HEK293 (cell line): ENCODE measurements around the gene TTLL12.

Source experiments
- CTCF ChIA-PET: fragments of 350-600 bp; formaldehyde crosslinking; extraction: SDS; loops from one replicate; lab custom pipeline; 2021; ENCODE audit warnings: antibody characterized with exemption; lab: Yijun Ruan, JAX
- POLR2A ChIA-PET: fragments of 300-600 bp; formaldehyde crosslinking; extraction: SDS; loops from one replicate; lab custom pipeline; 2020; ENCODE audit warnings: antibody characterized with exemption, inconsistent platforms; lab: Yijun Ruan, JAX
- H3K27ac ChIP-seq: fragments of 200-500 bp; sonication (Bioruptor generic); 2 replicates; pipeline ENCODE4 v1.5.1; 2014; ENCODE audit warnings: low read depth, low read length, control low read depth, inconsistent platforms; ENCODE audit errors: extremely low read depth
- H3K36me3 ChIP-seq, 2 experiments: fragments of 200-500 bp in 1 of 2; sonication (Bioruptor generic) in 1 of 2; 1 replicate in 1 of 2; 2 replicates in 1 of 2; pipeline ENCODE4 v1.5.1; 2014 to 2017; ENCODE audit warnings: inconsistent platforms in 2 of 2, low read length in 2 of 2; ENCODE audit not compliant: control insufficient read depth in 2 of 2, insufficient read depth in 1 of 2
- H3K4me1 ChIP-seq: fragments of 200-500 bp; sonication (Bioruptor generic); 2 replicates; pipeline ENCODE4 v1.5.1; 2014; ENCODE audit warnings: mild to moderate bottlenecking, low read length, inconsistent platforms; ENCODE audit not compliant: control insufficient read depth, insufficient read depth
- H3K4me3 ChIP-seq: 2 replicates; pipeline ENCODE4 v1.5.1; 2011; ENCODE audit warnings: low read depth, mild to moderate bottlenecking, control low read depth, low read length, moderate library complexity
- H3K9me3 ChIP-seq: fragments of 200-500 bp; sonication (Bioruptor generic); 2 replicates; pipeline ENCODE4 v1.5.1; 2014; ENCODE audit warnings: low read depth, low read length, inconsistent platforms; ENCODE audit not compliant: control insufficient read depth, insufficient read depth
- ATF2 ChIP-seq: fragments of 450-650 bp; formaldehyde crosslinking; IDR thresholded peaks from 2 replicates; pipeline ENCODE4 v1.5.1; 2016; ENCODE audit warnings: missing biosample characterization, missing genetic modification characterization, low read depth
- BCL11B ChIP-seq: fragments of 450-650 bp; formaldehyde crosslinking; IDR thresholded peaks from 2 replicates; pipeline ENCODE4 v1.5.1; 2016; ENCODE audit warnings: low read depth, missing biosample characterization, missing genetic modification characterization
- EGR2 ChIP-seq: fragments of 450-650 bp; formaldehyde crosslinking; IDR thresholded peaks from 2 replicates; pipeline ENCODE4 v1.5.1; 2016; ENCODE audit warnings: low read depth, missing biosample characterization, missing genetic modification characterization
- FEZF1 ChIP-seq: fragments of 450-650 bp; formaldehyde crosslinking; IDR thresholded peaks from 2 replicates; pipeline ENCODE4 v1.5.1; 2016; ENCODE audit warnings: missing biosample characterization, missing genetic modification characterization
- PRDM10 ChIP-seq: fragments of 450-650 bp; formaldehyde crosslinking; IDR thresholded peaks from 2 replicates; pipeline ENCODE4 v1.5.1; 2016; ENCODE audit warnings: missing biosample characterization, missing genetic modification characterization
- SETDB1 ChIP-seq: IDR thresholded peaks from one replicate; pipeline ENCODE4 v1.6.1; 2017; ENCODE audit warnings: mild to moderate bottlenecking, low read length, moderate library complexity, mixed read lengths; ENCODE audit not compliant: insufficient read length
- SP7 ChIP-seq: fragments of 450-650 bp; formaldehyde crosslinking; IDR thresholded peaks from 2 replicates; pipeline ENCODE4 v1.5.1; 2016; ENCODE audit warnings: missing biosample characterization, missing genetic modification characterization
- ZFP69B ChIP-seq: fragments of 450-650 bp; formaldehyde crosslinking; IDR thresholded peaks from 2 replicates; pipeline ENCODE4 v1.5.1; 2016; ENCODE audit warnings: missing biosample characterization, missing genetic modification characterization
- ZNF132 ChIP-seq: fragments of 450-650 bp; formaldehyde crosslinking; IDR thresholded peaks from 2 replicates; pipeline ENCODE4 v1.5.1; 2017; ENCODE audit warnings: missing biosample characterization, missing genetic modification characterization, borderline replicate concordance
- ZNF157 ChIP-seq: fragments of 450-650 bp; formaldehyde crosslinking; IDR thresholded peaks from 2 replicates; pipeline ENCODE4 v1.5.1; 2016; ENCODE audit warnings: missing biosample characterization, missing genetic modification characterization
- ZNF214 ChIP-seq: fragments of 450-650 bp; formaldehyde crosslinking; IDR thresholded peaks from 2 replicates; pipeline ENCODE4 v1.5.1; 2017; ENCODE audit warnings: missing biosample characterization, mild to moderate bottlenecking, missing genetic modification characterization, borderline replicate concordance
- ZNF341 ChIP-seq: fragments of 450-650 bp; formaldehyde crosslinking; IDR thresholded peaks from 2 replicates; pipeline ENCODE4; 2016; ENCODE audit warnings: low read depth, missing biosample characterization, missing genetic modification characterization
- ZNF433 ChIP-seq: fragments of 450-650 bp; formaldehyde crosslinking; IDR thresholded peaks from 2 replicates; pipeline ENCODE4 v1.5.1; 2016; ENCODE audit warnings: missing biosample characterization, missing genetic modification characterization, low read depth
- ZNF513 ChIP-seq: fragments of 450-650 bp; IDR thresholded peaks from 2 replicates; pipeline ENCODE4 v1.5.1; 2018; ENCODE audit warnings: missing biosample characterization, missing genetic modification characterization
- ZNF514 ChIP-seq: fragments of 450-650 bp; formaldehyde crosslinking; IDR thresholded peaks from 2 replicates; pipeline ENCODE4 v1.5.1; 2016; ENCODE audit warnings: missing biosample characterization, missing genetic modification characterization
- ZNF623 ChIP-seq: fragments of 450-650 bp; formaldehyde crosslinking; IDR thresholded peaks from 2 replicates; pipeline ENCODE4 v1.5.1; 2016; ENCODE audit warnings: missing biosample characterization, missing genetic modification characterization
- ZNF654 ChIP-seq: fragments of 450-650 bp; formaldehyde crosslinking; IDR thresholded peaks from 2 replicates; pipeline ENCODE4 v1.5.1; 2016; ENCODE audit warnings: low read depth, missing biosample characterization, missing genetic modification characterization
- ZNF660 ChIP-seq: fragments of 450-650 bp; IDR thresholded peaks from 2 replicates; pipeline ENCODE4 v1.5.1; 2018; ENCODE audit warnings: missing biosample characterization, mild to moderate bottlenecking, missing genetic modification characterization
- ZNF677 ChIP-seq: fragments of 450-650 bp; IDR thresholded peaks from 2 replicates; pipeline ENCODE4 v1.5.0; 2018; ENCODE audit warnings: missing biosample characterization, mild to moderate bottlenecking, missing genetic modification characterization, moderate library complexity
- ZNF692 ChIP-seq: fragments of 450-650 bp; formaldehyde crosslinking; IDR thresholded peaks from 2 replicates; pipeline ENCODE4 v1.5.1; 2016; ENCODE audit warnings: missing biosample characterization, missing genetic modification characterization
- ZNF704 ChIP-seq: fragments of 450-650 bp; formaldehyde crosslinking; IDR thresholded peaks from 2 replicates; pipeline ENCODE4 v1.5.1; 2016; ENCODE audit warnings: missing biosample characterization, missing genetic modification characterization
- ZNF791 ChIP-seq: fragments of 450-650 bp; formaldehyde crosslinking; IDR thresholded peaks from 2 replicates; pipeline ENCODE4 v1.5.1; 2016; ENCODE audit warnings: missing biosample characterization, missing genetic modification characterization
- ZNF792 ChIP-seq: fragments of 450-650 bp; formaldehyde crosslinking; IDR thresholded peaks from 2 replicates; pipeline ENCODE4 v1.5.1; 2016; ENCODE audit warnings: missing biosample characterization, missing genetic modification characterization
- ZNF837 ChIP-seq: fragments of 450-650 bp; formaldehyde crosslinking; IDR thresholded peaks from 2 replicates; pipeline ENCODE4 v1.5.1; 2016; ENCODE audit warnings: missing biosample characterization, missing genetic modification characterization

Gene TTLL12

GRCh38 chr22:43186272-43187170 lies at the start of gene TTLL12 (continued):
- no peak for TF ChIP-seq ZNF513 (tag by site-specific recombination)
- peak; percentile 46; the same call in 1 of the 2 replicates for TF ChIP-seq ZNF677
- no peak for TF ChIP-seq ZNF704
- TF ChIP-seq SETDB1, result no peak
- TF ChIP-seq ZNF623 (tag by site-specific recombination), result no peak
- no peak for TF ChIP-seq PRDM10
- TF ChIP-seq ZNF214, result no peak
- TF ChIP-seq BCL11B (tag by site-specific recombination), result no peak
- no peak for TF ChIP-seq ZNF341 (tag by site-specific recombination)
- TF ChIP-seq ZNF157, result no peak
- TF ChIP-seq ZNF654, result no peak
- TF ChIP-seq ZNF132, result no peak
- no peak for TF ChIP-seq ZNF514

GRCh38 chr22:43235445-43236409 lies 48.8 kb upstream of the TTLL12 start:
- no peaks in the 10 kb centered on the region for H3K4me1 ChIP-seq
- no peak overlapping the region for H3K4me3 ChIP-seq
- H3K27ac ChIP-seq, result no peak overlapping the region
- no peaks in the 10 kb centered on the region for H3K36me3 ChIP-seq
- POLR2A ChIA-PET, result no interaction called here
- H3K9me3 ChIP-seq, result no peaks in the 10 kb centered on the region
- CTCF ChIA-PET, result interaction anchor here (0.6 to 11.6 kb wide), 4 partner anchors 14 to 149 kb away, joined by 3 to 152 read pairs (median 8); no protein-coding TSS in a partner anchor
- TF ChIP-seq SP7 (tag by site-specific recombination) (no peak), ZNF433 (tag by site-specific recombination) (no peak), ZNF692 (tag by site-specific recombination) (no peak), ATF2 (tag by site-specific recombination) (no peak), ZNF791 (tag by site-specific recombination) (no peak), ZFP69B (tag by site-specific recombination) (no peak), EGR2 (tag by site-specific recombination) (no peak), ZNF837 (no peak), ZNF792 (tag by site-specific recombination) (no peak), FEZF1 (tag by site-specific recombination) (no peak), ZNF660 (tag by site-specific recombination) (no peak)
